ENCODE measurements around the gene GPR37. TPM values are rescaled to one million over a fixed set of nuclear protein-coding genes. Genes with fewer than 3 reads are reported as not detected.

GPR37 gene
- polyA plus RNA-seq, 1 of the 3 experiments (the other 2 are of a cell fraction): 0.03 TPM

- CTCF ChIA-PET: interaction anchor here (1.1 kb wide), 1 partner anchor 13 kb away, joined by 3 read pairs; the partner anchor contains the start of gene GPR37
- TF ChIP-seq CHD2 (IDR thresholded peaks at IDR 0.05; ENCODE audit: low read length, partially characterized antibody): no peak
- WGBS (ENCODE audit: low lambda C conversion rate): 48% methylated on average over 3 of the region's 3 CpGs
Observed at GRCh38 chr7:124779194-124779593, 13.6 kb upstream of the GPR37 start.

GRCh38 chr7:124777268-124777667 is 11.7 kb upstream of the GPR37 start:
- Histone ChIP-seq H3K9ac (no peak overlapping the region), H4K20me1 (ENCODE audit: insufficient read depth) (no peaks in the 10 kb centered on the region), H3K4me3 (ENCODE audit: low read depth in 2 of 2, low read length in 1 of 2) (no peak overlapping the region), H3K27me3 (ENCODE audit: insufficient read depth) (no peaks in the 10 kb centered on the region), H3K4me1 (ENCODE audit: control insufficient read depth in 1 of 2, insufficient read depth in 2 of 2, low read depth in 1 of 2, low read length in 1 of 2) (no peaks in the 10 kb centered on the region), H3F3A (replicated peaks; ENCODE audit: insufficient read depth) (no peaks in the 10 kb centered on the region), H3K36me3 (replicated peaks in 1 of 2; ENCODE audit: control insufficient read depth in 1 of 2, insufficient read depth in 2 of 2, low read length in 1 of 2) (no peaks in the 10 kb centered on the region), H3K9me2 (no peaks in the 10 kb centered on the region), H3K9me3 (no peaks in the 10 kb centered on the region), H3K27ac (ENCODE audit: low read depth in 2 of 2, low read length in 1 of 2) (no peak overlapping the region), H3K4me2 (no peak overlapping the region), H2AFZ (ENCODE audit: low read depth) (no peak overlapping the region), H3K79me2 (ENCODE audit: insufficient read depth) (no peaks in the 10 kb centered on the region)
- WGBS (ENCODE audit: low lambda C conversion rate): 50% methylated on average over 2 of the region's 2 CpGs
- no peak for TF ChIP-seq FOXJ3 (CRISPR knock-in tag; IDR thresholded peaks at IDR 0.05)
- TF ChIP-seq TCF12 (IDR thresholded peaks at IDR 0.05): no peak
- no peak for TF ChIP-seq USF2 (IDR thresholded peaks at IDR 0.05; ENCODE audit: borderline replicate concordance, low read depth, low read length)
- no peak for TF ChIP-seq YY1 (IDR thresholded peaks at IDR 0.05; ENCODE audit: low read depth)
- no peak for TF ChIP-seq RAD21 (IDR thresholded peaks at IDR 0.05; ENCODE audit: low read length)
- TF ChIP-seq GATA2 (CRISPR knock-in tag; IDR thresholded peaks at IDR 0.05): no peak
- no peak for TF ChIP-seq TAF1 (IDR thresholded peaks at IDR 0.05; ENCODE audit: borderline replicate concordance, low read depth, low read length)
- no peak for TF ChIP-seq EP300 (IDR thresholded peaks at IDR 0.05; ENCODE audit: borderline replicate concordance in 1 of 2, low read depth in 1 of 2, low read length in 1 of 2)
- TF ChIP-seq GABPA (IDR thresholded peaks at IDR 0.05; ENCODE audit: low read depth): no peak
- TF ChIP-seq MEF2A (IDR thresholded peaks at IDR 0.05; ENCODE audit: borderline replicate concordance, low read depth): no peak
- TF ChIP-seq ELF1 (IDR thresholded peaks at IDR 0.05): no peak
- no peak for TF ChIP-seq REST (IDR thresholded peaks at IDR 0.05; ENCODE audit: low read depth, low read length)
- TF ChIP-seq RCOR1 (IDR thresholded peaks at IDR 0.05; ENCODE audit: low read length): no peak
- no peak for TF ChIP-seq USF1 (IDR thresholded peaks at IDR 0.05; ENCODE audit: borderline replicate concordance, low read depth)
- TF ChIP-seq CHD2 (IDR thresholded peaks at IDR 0.05; ENCODE audit: low read length, partially characterized antibody): no peak
- TF ChIP-seq CTCF (IDR thresholded peaks at IDR 0.05): no peak
- TF ChIP-seq IRF3 (IDR thresholded peaks at IDR 0.05; ENCODE audit: low read depth, low read length): no peak
- no peak for TF ChIP-seq POLR2AphosphoS5 (IDR thresholded peaks at IDR 0.05; ENCODE audit: low read depth, low read length)
- TF ChIP-seq FOXM1 (IDR thresholded peaks at IDR 0.05; ENCODE audit: low read depth): no peak
- no peak for TF ChIP-seq MAX (IDR thresholded peaks at IDR 0.05; ENCODE audit: low read depth)
- ChIA-PET POLR2A (no interaction called here), CTCF (interaction anchor here (1.0 to 2.2 kb wide), 5 partner anchors 8 to 115 kb away, joined by 3 to 17 read pairs (median 4); partner anchors contain the start of gene GPR37)
- DNase-seq: no peak

More at GRCh38 chr7:124779194-124779593, 13.6 kb upstream of the GPR37 start:
- Histone ChIP-seq H3K4me2 (no peak overlapping the region), H3K36me3 (replicated peaks in 1 of 2; ENCODE audit: control insufficient read depth in 1 of 2, insufficient read depth in 2 of 2, low read length in 1 of 2) (no peaks in the 10 kb centered on the region), H3K4me3 (ENCODE audit: low read depth in 2 of 2, low read length in 1 of 2) (no peak overlapping the region), H3K9me3 (no peaks in the 10 kb centered on the region), H3F3A (replicated peaks; ENCODE audit: insufficient read depth) (no peaks in the 10 kb centered on the region), H3K4me1 (ENCODE audit: control insufficient read depth in 1 of 2, insufficient read depth in 2 of 2, low read depth in 1 of 2, low read length in 1 of 2) (no peaks in the 10 kb centered on the region), H3K79me2 (ENCODE audit: insufficient read depth) (no peaks in the 10 kb centered on the region), H2AFZ (ENCODE audit: low read depth) (no peak overlapping the region), H3K27ac (ENCODE audit: low read depth in 2 of 2, low read length in 1 of 2) (no peak overlapping the region), H3K9me2 (no peaks in the 10 kb centered on the region), H3K9ac (no peak overlapping the region), H3K27me3 (ENCODE audit: insufficient read depth) (no peaks in the 10 kb centered on the region), H4K20me1 (ENCODE audit: insufficient read depth) (no peaks in the 10 kb centered on the region)
- DNase-seq: no peak
- POLR2A ChIA-PET: interaction anchor here (0.6 kb wide), 1 partner anchor 1245 kb away, joined by 3 read pairs; the partner anchor contains the start of gene IQUB

All from SK-N-SH (cell line).